HepG2 (cell line): Measurements from ENCODE around the gene SEMA3G. TPM values are rescaled to one million over a fixed set of nuclear protein-coding genes. Genes with fewer than 3 reads are reported as not detected.

Experiments
- DNMT1 ChIP-seq: sonication (generic); formaldehyde crosslinking; IDR thresholded peaks from 2 replicates; pipeline ENCODE4 v1.5.1; 2020; ENCODE audit warnings: mild to moderate bottlenecking, missing genetic modification reagents
- DR1 ChIP-seq: sonication (generic); formaldehyde crosslinking; IDR thresholded peaks from 2 replicates; pipeline ENCODE4 v1.8.0; 2021; ENCODE audit warnings: mild to moderate bottlenecking, missing genetic modification reagents, inconsistent platforms
- HIC2 ChIP-seq: sonication (generic); formaldehyde crosslinking; IDR thresholded peaks from 2 replicates; pipeline ENCODE4 v1.9.0; 2022; ENCODE audit warnings: low read depth, missing genetic modification reagents
- PRDM10 ChIP-seq: sonication (generic); formaldehyde crosslinking; IDR thresholded peaks from 2 replicates; pipeline ENCODE4 v1.4.0; 2020; ENCODE audit warnings: low read depth, missing genetic modification reagents
- SP1 ChIP-seq, 2 experiments: fragments of 450-650 bp in 1 of 2; sonication (generic) in 1 of 2; formaldehyde crosslinking in 1 of 2; IDR thresholded peaks; 2 replicates each; pipeline versions ENCODE4 v1.4.0 to v1.6.1; 2016 to 2020; ENCODE audit warnings: missing genetic modification reagents in 1 of 2
- THAP8 ChIP-seq: sonication (generic); formaldehyde crosslinking; IDR thresholded peaks from 2 replicates; pipeline ENCODE4 v1.5.1; 2020; ENCODE audit warnings: missing genetic modification reagents, mild to moderate bottlenecking, borderline replicate concordance
- U2AF2 ChIP-seq: fragments of 200-400 bp; formaldehyde crosslinking; IDR thresholded peaks from 2 replicates; pipeline ENCODE4 v1.6.1; 2017; ENCODE audit warnings: low read depth, mild to moderate bottlenecking, low read length
- ZNF17 ChIP-seq: sonication (generic); formaldehyde crosslinking; IDR thresholded peaks from 2 replicates; pipeline ENCODE4 v1.5.0; 2020; ENCODE audit warnings: mild to moderate bottlenecking, missing genetic modification reagents
- ZNF562 ChIP-seq: sonication (generic); formaldehyde crosslinking; IDR thresholded peaks from 2 replicates; pipeline ENCODE4 v1.8.0; 2022; ENCODE audit warnings: missing genetic modification reagents, borderline replicate concordance
- ZNF609 ChIP-seq: sonication (generic); formaldehyde crosslinking; IDR thresholded peaks from 2 replicates; pipeline ENCODE4 v1.4.0; 2020; ENCODE audit warnings: mild to moderate bottlenecking, missing genetic modification reagents, borderline replicate concordance
- polyA plus RNA-seq, 8 experiments: library from polyadenylated mRNA; depleted of rRNA in 3 of 8; stranded (reverse) in 7 of 8; unstranded in 1 of 8; fragments of >200 nt; fragmentation: Illumina TruSeq in 4 of 8; extraction: Trizol in 4 of 8; gene quantifications; 2 replicates each; pipeline versions ENCODE4 v1.2.1 to v1.2.3, GENCODE V29; 2011 to 2016; ENCODE audit warnings: low read depth in 4 of 8, missing spikeins in 1 of 8, mixed read lengths in 1 of 8; ENCODE audit not compliant: insufficient read depth in 1 of 8
- total RNA-seq, 5 experiments: library from RNA; depleted of rRNA; stranded (reverse); fragments of >200 nt; fragmentation: Illumina TruSeq; extraction: Trizol; gene quantifications; 2 replicates each; pipeline ENCODE4 v1.2.3, GENCODE V29; 2016; ENCODE audit warnings: low read depth in 1 of 5

Gene SEMA3G
- total and polyA plus RNA-seq, 2 of the 13 experiments (the other 11 are each of a cell fraction or from before 2014, with no cell fraction given): 6.1 to 8.3 TPM

- TF ChIP-seq ZNF609 (no peak; the same call in 1 of the 2 replicates), HIC2 (CRISPR knock-in tag) (no peak), DNMT1 (CRISPR knock-in tag) (no peak), SP1 (IDR thresholded peaks at IDR 0.05) (no peak), SP1 (CRISPR knock-in tag; IDR thresholded peaks at IDR 0.05) (peak; percentile 92), U2AF2 (no peak), ZNF562 (CRISPR knock-in tag) (no peak), THAP8 (CRISPR knock-in tag) (0 out of 2 replicates have a peak, but pooled peaks have one; percentile 61), ZNF17 (CRISPR knock-in tag) (no peak), PRDM10 (no peak), DR1 (CRISPR knock-in tag) (no peak)
Observed at GRCh38 chr3:52455283-52456168, 10.6 kb upstream of the SEMA3G start, which contains the start of gene NISCH (continued).
